Ovary (tissue), 9 donors: ENCODE data around the gene ENO1. TPM values are rescaled to one million over a fixed set of nuclear protein-coding genes. Genes with fewer than 3 reads are reported as not detected.
"Not testable (repeated sequence)": the region's sequence is repeated elsewhere in the genome, so short reads cannot be mapped to it uniquely, and the experiment has no call there.

ENCODE experiments used
- DNase-seq, 5 donors: peaks; one replicate each; pipeline ENCODE4 v3.0.0-alpha.2; 2019 to 2020
- H3K27ac ChIP-seq, 2 donors: fragments of 200-600 bp; one replicate each; pipeline versions ENCODE4 v1.5.1 to v1.8.0; 2019 to 2022
- H3K27me3 ChIP-seq: fragments of 200-600 bp; one replicate; pipeline ENCODE4 v1.8.0; 2022
- H3K36me3 ChIP-seq: fragments of 200-600 bp; sonication (generic); one replicate; pipeline ENCODE4 v1.5.1; 2019
- H3K4me1 ChIP-seq: one replicate; pipeline ENCODE4 v1.8.1; 2013; ENCODE audit warnings: mild to moderate bottlenecking, moderate library complexity; ENCODE audit not compliant: insufficient read depth
- H3K4me3 ChIP-seq: fragments of 200-600 bp; sonication (generic); one replicate; pipeline ENCODE4 v1.5.1; 2017
- H3K9me3 ChIP-seq, 2 donors: fragments of 200-600 bp in 1 of 2; sonication (generic) in 1 of 2; one replicate each; pipeline versions ENCODE4 v1.5.1 to v1.8.1; 2013 to 2019; ENCODE audit warnings: mild to moderate bottlenecking in 1 of 2, moderate library complexity in 1 of 2
- EP300 ChIP-seq: sonication (generic); formaldehyde crosslinking; IDR thresholded peaks from one replicate; pipeline ENCODE4 v1.6.1; 2017; ENCODE audit warnings: antibody characterized with exemption
- POLR2A ChIP-seq: fragments of 450-650 bp; IDR thresholded peaks from one replicate; pipeline ENCODE4 v1.6.1; 2017; ENCODE audit warnings: antibody characterized with exemption, mild to moderate bottlenecking, moderate library complexity
- WGBS, 3 donors: extraction: QIAGEN DNeasy Blood & Tissue Kit in 1 of 3; methylation state at CpG; one replicate each; pipeline versions ENCODE4 v1.1.5 to v1.1.7; 2013 to 2017; 5-methylcytosine and 5-hydroxymethylcytosine counted together
- intact Hi-C, 4 donors: fragments of 100-400 bp; cut with DNase I; formaldehyde crosslinking; loops; one replicate each; pipeline versions ENCODE4 v1.11.0 to v1.15.1; 2022 to 2023
- polyA plus RNA-seq, 2 donors: library from polyadenylated mRNA; stranded (reverse); fragments of 200-250 nt in 1 of 2; fragments of 350-450 nt in 1 of 2; fragmentation: Illumina TruSeq in 1 of 2; extraction: RNeasy Lipid Tissue Mini Kit (QIAGEN cat#74804) in 1 of 2; gene quantifications; one replicate each; pipeline ENCODE4 v1.2.3, GENCODE V29; 2013 to 2014
- total RNA-seq, 7 donors: library from RNA; depleted of rRNA in 2 of 7; stranded (reverse); fragments of >200 nt in 2 of 7; fragmentation: NEBNext Ultra II Directional in 3 of 7; extraction: Animal tissue kit (Norgen Biotek cat#: 25700) in 3 of 7; gene quantifications; one replicate each; pipeline versions ENCODE4 v1.1.0 to v1.2.4, GENCODE V29; 2016 to 2023
- TF ChIP-seq, protein P1 (sequence below), 3 donors: fragments of 450-650 bp in 2 of 3; fragments of 200-600 bp in 1 of 3; IDR thresholded peaks; one replicate each; pipeline versions ENCODE4 v1.5.1 to v1.8.0; 2016 to 2022; ENCODE audit warnings: antibody characterized with exemption in 3 of 3, mild to moderate bottlenecking in 1 of 3
- donor health status: DM: no; HTN: no; CAD: no; lungs with moderate emphysema.
- donor health status: DM: no; HTN: no; CAD: no.
- donor health status: Bipolar disorder and iron deficiency.
- donor health status: DM: yes; HTN: yes; CAD: no.
- donor health status: DM: no; HTN: no; CAD: no.
- donor health status: DM: yes; HTN: yes; CAD: no.

The ENO1 gene
- total and polyA plus RNA-seq, 9 donors, result 158 to 569 (median 404) TPM

DNA sequence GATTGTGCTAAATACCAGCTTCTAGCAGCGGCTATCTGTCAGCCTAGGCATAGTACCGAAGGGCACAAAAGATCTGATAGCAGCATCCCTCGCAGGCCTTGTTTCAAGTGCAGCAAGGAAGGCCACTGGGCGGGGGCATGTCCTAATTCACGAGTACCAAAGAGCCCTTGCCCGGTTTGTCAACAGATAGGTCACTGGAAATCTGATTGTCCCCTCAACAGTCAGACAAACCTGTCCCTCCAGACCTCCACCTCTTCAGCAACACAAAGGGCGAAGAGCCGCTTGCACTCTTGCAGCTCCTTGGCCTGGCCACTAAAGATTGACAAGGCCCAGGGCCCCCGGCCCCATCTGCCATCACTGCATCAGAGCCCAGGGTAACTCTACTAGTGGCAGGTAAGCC lies 44.5 kb upstream of the ENO1 start:
- DNase-seq, result no peak
- Histone ChIP-seq H3K9me3 (no peaks in the 10 kb centered on the region), H3K27me3 (no peaks in the 10 kb centered on the region), H3K27ac (no peak overlapping the region), H3K36me3 (no peaks in the 10 kb centered on the region), H3K4me1 (no peaks in the 10 kb centered on the region), H3K4me3 (no peak overlapping the region)
- 94 to 95% (median 95%) methylated on average over 9 of the region's 9 CpGs for WGBS, 3 donors
- intact Hi-C loops, result loop anchor here in 3 of 4 donors (5.0 to 10.0 kb wide), 4 partner anchors 62 to 179 kb away; no protein-coding TSS in a partner anchor
- no peak for TF ChIP-seq POLR2A
- TF ChIP-seq, protein P1, sequence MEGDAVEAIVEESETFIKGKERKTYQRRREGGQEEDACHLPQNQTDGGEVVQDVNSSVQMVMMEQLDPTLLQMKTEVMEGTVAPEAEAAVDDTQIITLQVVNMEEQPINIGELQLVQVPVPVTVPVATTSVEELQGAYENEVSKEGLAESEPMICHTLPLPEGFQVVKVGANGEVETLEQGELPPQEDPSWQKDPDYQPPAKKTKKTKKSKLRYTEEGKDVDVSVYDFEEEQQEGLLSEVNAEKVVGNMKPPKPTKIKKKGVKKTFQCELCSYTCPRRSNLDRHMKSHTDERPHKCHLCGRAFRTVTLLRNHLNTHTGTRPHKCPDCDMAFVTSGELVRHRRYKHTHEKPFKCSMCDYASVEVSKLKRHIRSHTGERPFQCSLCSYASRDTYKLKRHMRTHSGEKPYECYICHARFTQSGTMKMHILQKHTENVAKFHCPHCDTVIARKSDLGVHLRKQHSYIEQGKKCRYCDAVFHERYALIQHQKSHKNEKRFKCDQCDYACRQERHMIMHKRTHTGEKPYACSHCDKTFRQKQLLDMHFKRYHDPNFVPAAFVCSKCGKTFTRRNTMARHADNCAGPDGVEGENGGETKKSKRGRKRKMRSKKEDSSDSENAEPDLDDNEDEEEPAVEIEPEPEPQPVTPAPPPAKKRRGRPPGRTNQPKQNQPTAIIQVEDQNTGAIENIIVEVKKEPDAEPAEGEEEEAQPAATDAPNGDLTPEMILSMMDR (IDR thresholded peaks at IDR 0.05), result no peak
- TF ChIP-seq EP300, result no peak

DNA sequence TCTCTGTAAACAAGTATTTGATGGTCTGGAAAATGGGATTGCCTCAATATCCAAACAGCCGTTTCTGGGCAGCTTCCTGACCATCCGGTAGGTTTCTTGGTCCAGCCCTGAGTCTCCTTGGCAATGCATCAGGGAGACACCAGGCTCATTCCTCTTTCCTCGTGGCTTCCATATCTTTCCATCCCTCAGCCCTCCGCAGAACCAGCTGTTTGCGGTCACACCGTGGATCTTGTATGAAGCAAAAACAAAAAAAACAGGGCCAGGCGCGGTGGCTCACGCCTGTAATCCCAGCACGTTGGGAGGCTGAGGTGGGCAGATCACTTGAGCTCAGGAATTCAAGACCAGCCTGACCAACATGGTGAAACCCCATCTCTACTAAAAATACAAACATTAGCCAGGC lies 39.0 kb upstream of the ENO1 start:
- 37 to 60% (median 44%) methylated on average over 10 of the region's 10 CpGs for WGBS, 3 donors
- not testable (repeated sequence) for H3K4me1 ChIP-seq, H3K9me3 ChIP-seq, H3K36me3 ChIP-seq, H3K27me3 ChIP-seq, DNase-seq, H3K4me3 ChIP-seq, H3K27ac ChIP-seq
- intact Hi-C loops, result loop anchor here in 3 of 4 donors (5.0 to 10.0 kb wide), 3 partner anchors 70 to 537 kb away; no protein-coding TSS in a partner anchor

DNA sequence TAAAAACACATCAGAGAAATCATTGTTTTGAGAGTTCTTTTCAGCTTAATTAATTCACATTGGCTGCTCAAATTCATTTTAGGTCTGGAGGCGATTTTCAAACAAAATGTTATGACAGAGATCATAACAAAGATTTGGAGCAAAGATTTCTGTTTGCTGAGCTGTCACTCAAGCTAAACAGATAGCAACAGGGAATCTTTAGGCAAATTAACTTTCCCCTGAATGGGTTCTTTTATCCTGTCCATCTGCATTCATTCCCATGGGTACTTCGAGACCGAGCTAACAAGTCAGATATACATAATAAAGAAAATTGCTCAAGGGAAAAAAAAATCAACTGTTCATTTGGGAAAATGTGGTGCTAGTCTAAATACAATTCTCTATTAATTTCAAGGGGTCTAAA lies 37.0 kb upstream of the ENO1 start:
- Histone ChIP-seq H3K27ac (no peak overlapping the region), H3K4me3 (no peak overlapping the region), H3K27me3 (no peaks in the 10 kb centered on the region), H3K4me1 (no peaks in the 10 kb centered on the region), H3K36me3 (no peaks in the 10 kb centered on the region), H3K9me3 (no peaks in the 10 kb centered on the region)
- intact Hi-C loops, result loop anchor here in 3 of 4 donors (5.0 to 10.0 kb wide), 3 partner anchors 72 to 539 kb away; no protein-coding TSS in a partner anchor
- DNase-seq, result no peak
- WGBS, 3 donors, result 60 to 73% (median 70%) methylated on average over 3 of the region's 3 CpGs
- TF ChIP-seq POLR2A (no peak), EP300 (no peak)
- TF ChIP-seq, protein P1 (IDR thresholded peaks at IDR 0.05), result no peak

DNA sequence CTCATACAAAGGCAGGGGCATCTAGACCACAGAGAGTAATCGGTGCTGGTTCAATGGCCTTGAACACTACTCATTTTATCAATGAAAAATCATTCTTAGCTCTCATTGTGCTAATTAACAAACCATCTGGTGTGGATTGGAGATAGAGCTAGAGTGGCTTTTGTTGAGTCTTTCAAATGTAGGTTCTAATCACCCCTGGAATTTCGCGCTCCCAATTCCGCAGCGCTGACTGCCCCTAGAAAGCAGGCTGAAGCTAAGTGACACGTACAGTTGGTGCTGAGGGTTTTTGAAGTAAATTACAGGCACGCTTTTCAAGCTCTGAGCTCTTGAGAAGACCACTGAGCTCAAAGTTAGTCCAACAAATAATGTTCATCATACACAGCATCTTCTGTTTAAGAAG lies 36.0 kb upstream of the ENO1 start:
- H3K36me3 ChIP-seq, result no peaks in the 10 kb centered on the region
- intact Hi-C loops, result loop anchor here in 1 of 4 donors (10.0 kb wide), 1 partner anchor 540 kb away; no protein-coding TSS in a partner anchor
- no peak for TF ChIP-seq POLR2A
- TF ChIP-seq, protein P1 (IDR thresholded peaks at IDR 0.05), result no peak
- TF ChIP-seq EP300, result no peak

DNA sequence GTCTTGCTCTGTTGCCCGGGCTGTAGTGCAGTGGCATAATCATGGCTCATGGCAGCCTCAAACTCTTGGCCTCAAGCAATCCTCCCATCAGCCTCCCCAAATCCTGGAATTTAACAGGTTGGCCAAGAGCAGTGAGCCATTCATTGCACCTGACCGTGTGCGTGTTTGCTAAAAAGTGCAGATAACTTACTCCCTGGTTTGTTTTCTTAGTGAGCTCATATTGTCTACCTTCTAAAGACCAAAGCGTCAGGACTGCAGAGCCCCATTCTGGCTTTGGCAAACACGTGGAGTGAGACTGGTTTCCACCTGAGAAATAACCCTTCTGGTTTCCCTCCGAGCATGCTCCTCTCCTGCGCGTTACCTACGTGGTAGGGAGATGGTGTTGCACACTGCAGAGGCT lies 35.0 kb upstream of the ENO1 start:
- Histone ChIP-seq H3K4me1 (no peaks in the 10 kb centered on the region), H3K4me3 (no peak overlapping the region), H3K9me3 (no peaks in the 10 kb centered on the region), H3K27ac (no peak overlapping the region), H3K36me3 (no peaks in the 10 kb centered on the region), H3K27me3 (no peaks in the 10 kb centered on the region)
- intact Hi-C loops, result loop anchor here in 1 of 4 donors (10.0 kb wide), 1 partner anchor 541 kb away; no protein-coding TSS in a partner anchor
- no peak for DNase-seq
- TF ChIP-seq, protein P1 (IDR thresholded peaks at IDR 0.05), result no peak
- no peak for TF ChIP-seq EP300
- no peak for TF ChIP-seq POLR2A
- 74 to 84% (median 83%) methylated on average over 9 of the region's 9 CpGs for WGBS, 3 donors

More for the DNA sequence above, 36.0 kb upstream of the ENO1 start:
- Histone ChIP-seq H3K4me1 (no peaks in the 10 kb centered on the region), H3K9me3 (no peaks in the 10 kb centered on the region), H3K27ac (no peak overlapping the region), H3K27me3 (no peaks in the 10 kb centered on the region), H3K4me3 (no peak overlapping the region)
- DNase-seq, result no peak
- WGBS, 3 donors, result 81 to 85% (median 84%) methylated on average over 7 of the region's 7 CpGs
